OCI-LY1 (cell line): ENCODE results near the gene TPCN2.

Experiments
- CTCF ChIP-seq: fragments of 200-600 bp; sonication (generic), shearing (Covaris generic); IDR thresholded peaks from 2 replicates; pipeline ENCODE4 v1.5.1; 2017; ENCODE audit warnings: mild to moderate bottlenecking, antibody characterized with exemption, low read length, moderate library complexity, mixed read lengths
- EZH2 ChIP-seq: fragments of 200-600 bp; sonication (generic), shearing (Covaris generic); IDR thresholded peaks from 2 replicates; pipeline ENCODE4 v1.8.0; 2017; ENCODE audit warnings: borderline replicate concordance, mixed run types, mild to moderate bottlenecking, antibody characterized with exemption, low read length, moderate library complexity, mixed read lengths

DNA sequence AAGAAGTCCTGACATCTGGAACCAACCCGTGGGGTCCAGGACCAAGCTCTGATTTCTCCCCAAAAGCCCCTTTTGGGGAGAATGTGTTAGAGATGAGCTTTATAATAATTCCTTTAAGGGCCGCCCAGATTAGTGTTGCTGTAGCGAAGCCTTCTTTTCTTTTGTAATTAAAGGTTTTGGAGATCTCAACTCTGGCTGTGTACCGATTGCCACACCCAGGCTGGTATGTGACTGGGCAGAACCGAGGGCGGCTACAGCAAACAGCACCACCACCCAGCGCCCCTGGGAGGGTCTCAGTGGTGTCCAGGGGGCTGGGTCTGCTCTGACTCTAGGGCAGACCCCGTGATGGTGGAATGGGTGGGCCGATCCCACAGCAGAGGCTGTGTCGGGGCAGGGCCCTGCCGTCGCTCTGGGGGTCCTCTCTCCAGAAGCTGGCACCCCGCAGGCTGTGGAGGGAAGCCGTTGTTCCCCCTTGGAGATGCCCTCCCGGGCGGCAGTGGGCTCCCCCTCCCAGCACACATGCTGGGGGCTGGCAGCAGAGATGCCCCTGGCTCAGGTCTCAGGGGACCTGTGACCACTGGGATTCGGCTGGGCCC lies 31.0 kb downstream of the TPCN2 start:
- no peak for TF ChIP-seq CTCF
- TF ChIP-seq EZH2 = no peak
